ENCODE measurements around the gene TAS2R46.

DNA sequence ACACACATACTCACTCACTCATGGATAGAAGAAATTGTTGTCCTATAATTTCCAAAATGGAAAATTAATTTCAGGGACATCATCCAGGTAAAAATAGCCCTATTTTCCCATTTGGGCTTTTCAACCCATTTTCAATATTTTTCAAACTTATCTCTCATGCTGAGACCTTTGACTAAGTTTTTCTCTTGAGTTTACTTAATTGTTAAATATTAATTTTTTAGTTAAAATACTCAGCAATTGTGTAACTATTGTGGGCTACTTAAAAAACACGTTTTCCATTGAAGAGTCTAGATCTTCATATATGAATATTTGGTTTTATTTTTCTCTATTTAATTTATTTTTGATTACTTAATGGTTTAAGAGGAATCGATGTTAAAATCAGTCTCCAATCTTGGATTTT lies 44.2 kb upstream of the TAS2R46 start:
- TF ChIP-seq EZH2 (IDR thresholded peaks at IDR 0.05; ENCODE audit: borderline replicate concordance, insufficient read depth, low read depth, low read length, poor library complexity, severe bottlenecking) = no peak
- TF ChIP-seq, protein P1, sequence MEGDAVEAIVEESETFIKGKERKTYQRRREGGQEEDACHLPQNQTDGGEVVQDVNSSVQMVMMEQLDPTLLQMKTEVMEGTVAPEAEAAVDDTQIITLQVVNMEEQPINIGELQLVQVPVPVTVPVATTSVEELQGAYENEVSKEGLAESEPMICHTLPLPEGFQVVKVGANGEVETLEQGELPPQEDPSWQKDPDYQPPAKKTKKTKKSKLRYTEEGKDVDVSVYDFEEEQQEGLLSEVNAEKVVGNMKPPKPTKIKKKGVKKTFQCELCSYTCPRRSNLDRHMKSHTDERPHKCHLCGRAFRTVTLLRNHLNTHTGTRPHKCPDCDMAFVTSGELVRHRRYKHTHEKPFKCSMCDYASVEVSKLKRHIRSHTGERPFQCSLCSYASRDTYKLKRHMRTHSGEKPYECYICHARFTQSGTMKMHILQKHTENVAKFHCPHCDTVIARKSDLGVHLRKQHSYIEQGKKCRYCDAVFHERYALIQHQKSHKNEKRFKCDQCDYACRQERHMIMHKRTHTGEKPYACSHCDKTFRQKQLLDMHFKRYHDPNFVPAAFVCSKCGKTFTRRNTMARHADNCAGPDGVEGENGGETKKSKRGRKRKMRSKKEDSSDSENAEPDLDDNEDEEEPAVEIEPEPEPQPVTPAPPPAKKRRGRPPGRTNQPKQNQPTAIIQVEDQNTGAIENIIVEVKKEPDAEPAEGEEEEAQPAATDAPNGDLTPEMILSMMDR (IDR thresholded peaks at IDR 0.05) = no peak
